CD4-positive, alpha-beta T cell (primary cell): ENCODE measurements around the gene RBMS3. TPM values are rescaled to one million over a fixed set of nuclear protein-coding genes. Genes with fewer than 3 reads are reported as not detected.

ENCODE experiments used
- ATAC-seq: fragments of 200-7000 bp; cut with Tn5 transposase; one replicate; pipeline ENCODE4 v1.10.0; 2022; ENCODE audit warnings: mild to moderate bottlenecking; ENCODE audit not compliant: poor library complexity
- CTCF ChIA-PET: fragments of 350-600 bp; sonication (Branson Sonifier 250); formaldehyde crosslinking; loops from one replicate; lab custom pipeline; 2021; ENCODE audit warnings: antibody characterized with exemption, inconsistent platforms; lab: Charles Lee
- POLR2A ChIA-PET: fragments of 350-600 bp; sonication (Branson Sonifier 250); formaldehyde crosslinking; loops from one replicate; lab custom pipeline; 2021; ENCODE audit warnings: antibody characterized with exemption, inconsistent platforms; lab: Charles Lee
- DNase-seq, 14 experiments: peaks; one replicate each; pipeline ENCODE4 v3.0.0-alpha.2; 2013 to 2020; ENCODE audit warnings: mixed read lengths in 2 of 14
- H3K27ac ChIP-seq, 2 donors: one replicate each; pipeline versions ENCODE4 v1.5.1 to v1.7.0; 2013; ENCODE audit warnings: low read length in 2 of 2, low read depth in 1 of 2, mild to moderate bottlenecking in 1 of 2
- H3K27me3 ChIP-seq, 2 experiments: 1 replicate in 1 of 2; 2 replicates in 1 of 2; pipeline versions ENCODE4 v1.6.1 to v1.7.0; 2013; ENCODE audit warnings: low read length in 2 of 2, control low read depth in 1 of 2, mild to moderate bottlenecking in 1 of 2, moderate library complexity in 1 of 2; ENCODE audit not compliant: insufficient read depth in 2 of 2, control insufficient read depth in 1 of 2
- H3K36me3 ChIP-seq: one replicate; pipeline ENCODE4 v1.6.1; 2013; ENCODE audit warnings: low read length, control low read depth; ENCODE audit not compliant: insufficient read depth
- H3K4me1 ChIP-seq: one replicate; pipeline ENCODE4 v1.6.1; 2013; ENCODE audit warnings: low read length, control low read depth; ENCODE audit not compliant: insufficient read depth
- H3K4me3 ChIP-seq: one replicate; pipeline ENCODE4 v1.5.1; 2013; ENCODE audit warnings: mild to moderate bottlenecking, low read length, moderate library complexity
- H3K9me3 ChIP-seq, 2 experiments: 1 replicate in 1 of 2; 2 replicates in 1 of 2; pipeline versions ENCODE4 v1.6.1 to v1.7.0; 2013; ENCODE audit warnings: low read length in 2 of 2, mild to moderate bottlenecking in 2 of 2, control low read depth in 1 of 2, moderate library complexity in 1 of 2; ENCODE audit not compliant: control insufficient read depth in 1 of 2, insufficient read depth in 1 of 2
- H3K27ac Mint-ChIP-seq: one replicate; pipeline ENCODE4 v1.8.0; 2020; ENCODE audit warnings: mixed read lengths
- H3K27me3 Mint-ChIP-seq: one replicate; pipeline ENCODE4 v1.8.0; 2021; ENCODE audit warnings: mixed read lengths
- H3K36me3 Mint-ChIP-seq: one replicate; pipeline ENCODE4 v1.8.0; 2021; ENCODE audit warnings: low read depth, mixed read lengths
- H3K4me1 Mint-ChIP-seq: one replicate; pipeline ENCODE4 v1.8.0; 2021; ENCODE audit warnings: low read depth, mixed read lengths
- H3K4me3 Mint-ChIP-seq: one replicate; pipeline ENCODE4 v1.8.0; 2020; ENCODE audit warnings: mild to moderate bottlenecking, mixed read lengths
- H3K9me3 Mint-ChIP-seq: one replicate; pipeline ENCODE4 v1.8.0; 2020; ENCODE audit warnings: mixed read lengths
- intact Hi-C, 2 experiments: fragments of 100-400 bp; cut with DNase I in 1 of 2; cut with micrococcal nuclease in 1 of 2; formaldehyde crosslinking; loops; one replicate each; pipeline versions ENCODE4 v1.15.1 to v1.9.0; 2023 to 2025; cut with DNase I, micrococcal nuclease
- total RNA-seq, 174 experiments: library from RNA in 2 of 174; stranded (reverse) in 2 of 174; gene quantifications; one replicate each; pipeline ENCODE4 v1.2.3 and lab custom pipeline; 2021 to 2026
- TF ChIP-seq, protein P1 (sequence below): fragments of 200-600 bp; IDR thresholded peaks from one replicate; pipeline ENCODE4 v1.8.0; 2022; ENCODE audit warnings: antibody characterized with exemption, mild to moderate bottlenecking

RBMS3 gene
- total RNA-seq, 2 experiments from 2014 or later, result 1.6 to 1.7 TPM

DNA sequence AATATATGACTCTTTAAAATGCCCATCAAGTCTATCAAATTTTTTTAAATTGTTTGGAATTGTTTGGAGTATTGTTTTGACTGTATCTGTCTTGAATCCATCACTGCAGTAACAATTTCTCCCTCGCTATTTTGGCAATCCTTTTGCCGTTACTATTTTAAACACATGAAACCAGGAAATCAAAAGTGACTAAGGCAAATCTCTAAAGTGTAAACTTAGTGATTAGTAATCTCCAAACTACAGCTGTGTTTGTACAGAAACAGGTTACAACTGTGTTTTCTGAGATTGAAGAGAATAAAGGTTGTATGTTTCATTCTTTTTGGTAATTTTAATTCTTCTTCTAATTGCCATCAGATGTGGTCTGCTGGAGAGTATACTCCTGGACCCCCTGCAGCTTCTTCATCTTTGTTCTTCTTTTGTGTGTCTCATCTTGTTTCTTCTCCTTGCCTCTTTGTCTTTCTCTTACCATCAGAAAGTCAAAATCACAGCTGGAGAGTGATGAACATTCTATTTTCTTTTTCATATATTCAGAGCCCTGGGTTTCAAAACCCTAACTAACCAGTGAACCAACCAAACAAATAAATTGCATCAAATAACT is 465.4 kb downstream of the RBMS3 start:
- TF ChIP-seq, protein P1, sequence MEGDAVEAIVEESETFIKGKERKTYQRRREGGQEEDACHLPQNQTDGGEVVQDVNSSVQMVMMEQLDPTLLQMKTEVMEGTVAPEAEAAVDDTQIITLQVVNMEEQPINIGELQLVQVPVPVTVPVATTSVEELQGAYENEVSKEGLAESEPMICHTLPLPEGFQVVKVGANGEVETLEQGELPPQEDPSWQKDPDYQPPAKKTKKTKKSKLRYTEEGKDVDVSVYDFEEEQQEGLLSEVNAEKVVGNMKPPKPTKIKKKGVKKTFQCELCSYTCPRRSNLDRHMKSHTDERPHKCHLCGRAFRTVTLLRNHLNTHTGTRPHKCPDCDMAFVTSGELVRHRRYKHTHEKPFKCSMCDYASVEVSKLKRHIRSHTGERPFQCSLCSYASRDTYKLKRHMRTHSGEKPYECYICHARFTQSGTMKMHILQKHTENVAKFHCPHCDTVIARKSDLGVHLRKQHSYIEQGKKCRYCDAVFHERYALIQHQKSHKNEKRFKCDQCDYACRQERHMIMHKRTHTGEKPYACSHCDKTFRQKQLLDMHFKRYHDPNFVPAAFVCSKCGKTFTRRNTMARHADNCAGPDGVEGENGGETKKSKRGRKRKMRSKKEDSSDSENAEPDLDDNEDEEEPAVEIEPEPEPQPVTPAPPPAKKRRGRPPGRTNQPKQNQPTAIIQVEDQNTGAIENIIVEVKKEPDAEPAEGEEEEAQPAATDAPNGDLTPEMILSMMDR, result no peak
- DNase-seq (no peak), ATAC-seq (no peak)
- H3K36me3 ChIP-seq, result no peaks in the 10 kb centered on the region
- no peak overlapping the region for H3K4me3 Mint-ChIP-seq
- H3K36me3 Mint-ChIP-seq, result no peaks in the 10 kb centered on the region
- H3K4me1 Mint-ChIP-seq, result no peaks in the 10 kb centered on the region
- no peak overlapping the region for H3K27ac ChIP-seq
- no peaks in the 10 kb centered on the region for H3K9me3 ChIP-seq
- no peaks in the 10 kb centered on the region for H3K27me3 ChIP-seq
- H3K4me1 ChIP-seq, result no peaks in the 10 kb centered on the region
- POLR2A ChIA-PET, result no interaction called here
- intact Hi-C loops, result no loop called here
- CTCF ChIA-PET, result no interaction called here
- H3K27ac Mint-ChIP-seq, result no peak overlapping the region
- no peak overlapping the region for H3K4me3 ChIP-seq
- H3K27me3 Mint-ChIP-seq, result no peaks in the 10 kb centered on the region
- H3K9me3 Mint-ChIP-seq, result no peaks in the 10 kb centered on the region

DNA sequence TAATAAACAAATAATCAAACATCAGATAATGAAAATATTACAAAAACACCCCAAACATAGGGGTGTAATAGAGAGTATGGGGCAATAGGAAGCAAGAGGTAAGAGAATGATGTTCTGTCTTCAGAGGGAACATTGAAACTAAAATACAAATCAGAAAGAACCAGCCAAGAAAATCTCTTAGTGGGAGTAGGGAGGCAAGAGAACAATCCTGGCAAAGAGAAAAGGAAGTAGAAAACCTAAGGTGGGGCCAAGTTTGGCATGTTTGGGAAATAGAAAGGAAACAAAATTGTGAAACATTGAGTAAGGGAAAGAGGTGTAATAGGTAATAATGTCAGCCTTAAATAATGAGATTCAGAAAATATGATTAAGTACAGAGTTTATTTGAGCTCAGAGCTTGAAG is 467.1 kb downstream of the RBMS3 start:
- H3K36me3 Mint-ChIP-seq, result no peaks in the 10 kb centered on the region
- no peaks in the 10 kb centered on the region for H3K4me1 ChIP-seq
- no peak overlapping the region for H3K27ac ChIP-seq
- ChIA-PET POLR2A (no interaction called here), CTCF (no interaction called here)
- no peak overlapping the region for H3K4me3 Mint-ChIP-seq
- peaks cover 8% of the 10 kb centered on the region for H3K27me3 Mint-ChIP-seq
- H3K9me3 Mint-ChIP-seq, result no peaks in the 10 kb centered on the region
- H3K36me3 ChIP-seq, result no peaks in the 10 kb centered on the region
- no peak overlapping the region for H3K4me3 ChIP-seq
- peaks cover 0 to 4% of the 10 kb centered on the region in 2 experiments for H3K9me3 ChIP-seq
- H3K4me1 Mint-ChIP-seq, result no peaks in the 10 kb centered on the region
- no peak overlapping the region for H3K27ac Mint-ChIP-seq
- TF ChIP-seq, protein P1, result no peak
- H3K27me3 ChIP-seq, result no peaks in the 10 kb centered on the region
- intact Hi-C loops, result no loop called here
- ATAC-seq (no peak), DNase-seq (no peak)

DNA sequence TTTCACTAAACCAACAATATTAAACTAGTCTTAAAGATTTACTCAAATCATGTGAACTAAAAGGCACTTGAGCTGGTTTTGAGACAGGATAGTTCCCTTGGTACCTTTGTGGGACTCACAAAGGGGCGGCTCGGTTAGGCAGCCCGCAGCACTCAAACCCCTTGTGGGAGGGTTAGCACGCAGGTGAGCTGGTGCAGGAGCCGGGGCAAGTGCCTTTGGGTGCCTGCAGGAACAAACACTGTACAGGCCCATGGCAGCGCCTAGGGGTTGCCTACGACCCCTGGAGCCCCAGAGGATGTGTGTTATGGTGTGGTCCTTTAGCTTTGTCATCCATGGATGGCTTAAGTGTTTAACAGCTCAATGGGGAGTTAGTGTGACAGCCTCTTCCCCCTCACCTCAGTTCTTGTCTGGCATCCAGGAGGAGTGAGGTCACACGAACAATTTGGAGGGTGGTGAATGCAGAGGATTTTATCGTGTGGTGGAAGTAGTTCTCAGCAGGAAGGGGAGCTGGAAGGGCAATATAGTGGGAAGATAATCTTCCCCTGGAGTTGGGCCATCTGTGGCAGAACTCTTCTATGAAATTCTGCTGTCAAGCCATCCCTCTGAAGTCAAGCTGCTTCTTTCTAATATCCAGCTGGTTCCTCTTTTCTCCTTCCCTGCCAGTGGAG is 470.9 kb downstream of the RBMS3 start:
- Histone ChIP-seq H3K9me3 (peaks cover 0 to 4% of the 10 kb centered on the region in 2 experiments), H3K4me1 (no peaks in the 10 kb centered on the region), H3K27me3 (no peaks in the 10 kb centered on the region), H3K36me3 (no peaks in the 10 kb centered on the region), H3K27ac (no peak overlapping the region), H3K4me3 (no peak overlapping the region)
- H3K27me3 Mint-ChIP-seq, result peaks cover 13% of the 10 kb centered on the region
- ChIA-PET POLR2A (no interaction called here), CTCF (no interaction called here)
- H3K36me3 Mint-ChIP-seq, result no peaks in the 10 kb centered on the region
- ATAC-seq (no peak), DNase-seq (no peak)
- no peak overlapping the region for H3K4me3 Mint-ChIP-seq
- intact Hi-C loops, result no loop called here
- no peak overlapping the region for H3K27ac Mint-ChIP-seq
- no peaks in the 10 kb centered on the region for H3K9me3 Mint-ChIP-seq
- TF ChIP-seq, protein P1, result no peak
- no peaks in the 10 kb centered on the region for H3K4me1 Mint-ChIP-seq
